ENCODE measurements around the gene DLAT.

DNA sequence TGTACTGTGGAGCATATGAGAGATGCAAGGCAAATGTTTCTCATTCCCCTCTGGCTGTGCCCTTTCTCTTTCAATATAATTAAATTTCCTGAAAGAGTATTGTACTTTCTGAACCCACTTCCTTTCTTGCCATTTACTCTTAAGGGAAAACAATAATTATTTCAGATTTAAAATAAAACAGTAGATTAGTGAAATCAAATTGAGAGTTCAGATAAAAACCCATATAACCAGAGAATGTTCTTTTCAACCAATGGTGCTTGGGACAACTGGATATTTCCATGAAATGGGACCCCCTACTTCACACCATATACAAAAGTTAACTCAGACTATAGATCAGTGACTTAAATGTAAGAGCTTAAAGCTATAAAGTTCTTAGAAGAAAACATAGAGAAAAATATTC lies 26.1 kb upstream of the DLAT start:
- TF ChIP-seq, protein P1, sequence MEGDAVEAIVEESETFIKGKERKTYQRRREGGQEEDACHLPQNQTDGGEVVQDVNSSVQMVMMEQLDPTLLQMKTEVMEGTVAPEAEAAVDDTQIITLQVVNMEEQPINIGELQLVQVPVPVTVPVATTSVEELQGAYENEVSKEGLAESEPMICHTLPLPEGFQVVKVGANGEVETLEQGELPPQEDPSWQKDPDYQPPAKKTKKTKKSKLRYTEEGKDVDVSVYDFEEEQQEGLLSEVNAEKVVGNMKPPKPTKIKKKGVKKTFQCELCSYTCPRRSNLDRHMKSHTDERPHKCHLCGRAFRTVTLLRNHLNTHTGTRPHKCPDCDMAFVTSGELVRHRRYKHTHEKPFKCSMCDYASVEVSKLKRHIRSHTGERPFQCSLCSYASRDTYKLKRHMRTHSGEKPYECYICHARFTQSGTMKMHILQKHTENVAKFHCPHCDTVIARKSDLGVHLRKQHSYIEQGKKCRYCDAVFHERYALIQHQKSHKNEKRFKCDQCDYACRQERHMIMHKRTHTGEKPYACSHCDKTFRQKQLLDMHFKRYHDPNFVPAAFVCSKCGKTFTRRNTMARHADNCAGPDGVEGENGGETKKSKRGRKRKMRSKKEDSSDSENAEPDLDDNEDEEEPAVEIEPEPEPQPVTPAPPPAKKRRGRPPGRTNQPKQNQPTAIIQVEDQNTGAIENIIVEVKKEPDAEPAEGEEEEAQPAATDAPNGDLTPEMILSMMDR (IDR thresholded peaks at IDR 0.05) = no peak
- TF ChIP-seq POLR2A (IDR thresholded peaks at IDR 0.05) = no peak
